Skeletal muscle tissue (tissue), 4 donors: ENCODE results near the gene FCHO1. TPM values are rescaled to one million over a fixed set of nuclear protein-coding genes. Genes with fewer than 3 reads are reported as not detected.
"Not testable (repeated sequence)": the region's sequence is repeated elsewhere in the genome, so short reads cannot be mapped to it uniquely, and the experiment has no call there.

ENCODE experiments used
- H3K27ac ChIP-seq: one replicate; pipeline ENCODE4 v1.7.0; 2013; ENCODE audit warnings: mild to moderate bottlenecking, low read depth, low read length, inconsistent platforms
- H3K27me3 ChIP-seq, 3 donors: one replicate each; pipeline ENCODE4 v1.7.0; 2013; ENCODE audit warnings: low read length in 3 of 3; ENCODE audit not compliant: control insufficient read depth in 3 of 3, insufficient read depth in 3 of 3
- H3K36me3 ChIP-seq, 3 donors: one replicate each; pipeline ENCODE4 v1.7.0; 2013; ENCODE audit warnings: low read length in 3 of 3; ENCODE audit not compliant: control insufficient read depth in 3 of 3, insufficient read depth in 3 of 3
- H3K4me1 ChIP-seq, 3 donors: one replicate each; pipeline ENCODE4 v1.7.0; 2013; ENCODE audit warnings: low read length in 3 of 3, mild to moderate bottlenecking in 3 of 3; ENCODE audit not compliant: control insufficient read depth in 3 of 3, insufficient read depth in 3 of 3
- H3K4me3 ChIP-seq, 3 donors: one replicate each; pipeline ENCODE4 v1.7.0; 2013; ENCODE audit warnings: low read length in 3 of 3
- H3K9ac ChIP-seq, 3 donors: one replicate each; pipeline ENCODE4 v1.7.0; 2013; ENCODE audit warnings: low read length in 3 of 3, mild to moderate bottlenecking in 3 of 3, moderate library complexity in 2 of 3, low read depth in 1 of 3
- H3K9me3 ChIP-seq, 3 donors: one replicate each; pipeline ENCODE4 v1.7.0; 2013; ENCODE audit warnings: low read length in 3 of 3; ENCODE audit not compliant: control insufficient read depth in 3 of 3
- total RNA-seq: library from RNA; depleted of rRNA; stranded (reverse); fragments of >200 nt; gene quantifications from one replicate; pipeline ENCODE4 v1.2.3, GENCODE V29; 2014
- donor health status: Osteomylitis.

Gene FCHO1
- total RNA-seq, 1 donor from 2014 or later: 1.0 TPM

GRCh38 chr19:17790059-17790780 is 38.9 kb downstream of the FCHO1 start:
- H3K9me3 ChIP-seq: no peaks in the 10 kb centered on the region
- no peak overlapping the region for H3K27ac ChIP-seq
- H3K9ac ChIP-seq: no peak overlapping the region
- peaks cover 17 to 24% (median 23%) of the 10 kb centered on the region in 3 donors for H3K27me3 ChIP-seq
- H3K4me1 ChIP-seq: no peaks in the 10 kb centered on the region
- peaks cover 0 to 2% (median 0%) of the 10 kb centered on the region in 3 donors for H3K36me3 ChIP-seq
- no peak overlapping the region for H3K4me3 ChIP-seq

DNA sequence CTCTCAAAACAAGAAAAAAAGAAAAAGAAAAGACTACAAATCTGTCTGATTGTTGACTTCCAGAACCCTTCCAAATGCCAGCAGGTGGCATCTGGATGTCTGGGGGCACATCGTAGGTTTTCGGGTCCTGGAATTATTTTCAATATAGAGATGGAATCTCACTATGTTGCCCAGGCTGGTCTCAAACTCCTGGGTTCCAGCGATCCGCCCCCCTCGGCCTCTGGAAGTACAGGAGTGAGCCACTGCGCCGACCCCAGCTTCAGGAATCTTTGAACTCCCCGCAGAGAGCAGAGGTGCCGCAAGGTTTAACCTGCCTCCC is 43.1 kb downstream of the FCHO1 start:
- Histone ChIP-seq H3K4me3 (no peak overlapping the region), H3K9me3 (no peaks in the 10 kb centered on the region), H3K27me3 (peaks cover 43 to 47% (median 45%) of the 10 kb centered on the region in 3 donors), H3K4me1 (no peaks in the 10 kb centered on the region), H3K27ac (no peak overlapping the region), H3K9ac (no peak overlapping the region), H3K36me3 (no peaks in the 10 kb centered on the region)

GRCh38 chr19:17794731-17795494 is 43.6 kb downstream of the FCHO1 start, which contains the start of gene B3GNT3:
B3GNT3 (plus strand) TSS chr19:17795138; CDS start chr19:17807808, 12,670 bp downstream.
- Histone ChIP-seq H3K27me3 (peaks cover 43 to 50% (median 47%) of the 10 kb centered on the region in 3 donors), H3K4me3 (no peak within 1 kb of the TSS)

DNA sequence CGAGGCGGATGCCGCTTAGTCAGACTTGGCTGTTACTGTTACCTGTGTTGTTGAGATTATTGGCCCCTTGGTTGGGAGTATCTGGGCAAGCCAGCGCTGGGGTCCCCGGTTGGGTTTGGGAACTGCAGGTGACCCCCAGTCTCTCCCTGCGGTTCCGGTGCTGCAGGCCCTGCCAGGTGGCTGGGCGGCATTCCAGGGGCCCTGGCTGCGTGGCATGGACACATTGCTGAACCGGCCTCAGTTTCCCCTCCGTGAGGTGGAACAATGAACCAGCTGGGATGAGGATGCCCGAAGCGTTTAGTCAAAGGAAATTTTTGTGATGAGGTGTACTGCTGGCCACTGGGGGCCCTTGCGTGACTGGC is 44.2 kb downstream of the FCHO1 start:
- H3K4me3 ChIP-seq: no peak overlapping the region
- peaks cover 43 to 50% (median 47%) of the 10 kb centered on the region in 3 donors for H3K27me3 ChIP-seq
- H3K27ac ChIP-seq: no peak overlapping the region
- no peaks in the 10 kb centered on the region for H3K36me3 ChIP-seq
- no peaks in the 10 kb centered on the region for H3K4me1 ChIP-seq
- H3K9ac ChIP-seq: no peak overlapping the region
- no peaks in the 10 kb centered on the region for H3K9me3 ChIP-seq

More at GRCh38 chr19:17794731-17795494, 43.6 kb downstream of the FCHO1 start, which contains the start of gene B3GNT3:
- no peaks in the 10 kb centered on the region for H3K36me3 ChIP-seq
- H3K9ac ChIP-seq: no peak within 1 kb of the TSS
- H3K9me3 ChIP-seq: no peaks in the 10 kb centered on the region
- H3K4me1 ChIP-seq: no peaks in the 10 kb centered on the region
- H3K27ac ChIP-seq: no peak within 1 kb of the TSS

GRCh38 chr19:17796013-17796837 is 44.9 kb downstream of the FCHO1 start:
- Histone ChIP-seq H3K4me3 (no peak overlapping the region), H3K27ac (no peak overlapping the region), H3K27me3 (peaks cover 42 to 50% (median 47%) of the 10 kb centered on the region in 3 donors)

GRCh38 chr19:17796838-17797423 is 45.7 kb downstream of the FCHO1 start:
- H3K4me1 ChIP-seq: no peaks in the 10 kb centered on the region
- H3K4me3 ChIP-seq: no peak overlapping the region
- no peaks in the 10 kb centered on the region for H3K9me3 ChIP-seq
- no peak overlapping the region for H3K27ac ChIP-seq
- H3K9ac ChIP-seq: no peak overlapping the region
- peaks cover 38 to 50% (median 48%) of the 10 kb centered on the region in 3 donors for H3K27me3 ChIP-seq
- H3K36me3 ChIP-seq: no peaks in the 10 kb centered on the region

More at GRCh38 chr19:17796013-17796837, 44.9 kb downstream of the FCHO1 start:
- Histone ChIP-seq H3K36me3 (no peaks in the 10 kb centered on the region), H3K9me3 (no peaks in the 10 kb centered on the region), H3K4me1 (no peaks in the 10 kb centered on the region), H3K9ac (no peak overlapping the region)

- Histone ChIP-seq H3K4me1 (no peaks in the 10 kb centered on the region), H3K27me3 (peaks cover 38 to 53% (median 52%) of the 10 kb centered on the region in 3 donors), H3K9ac (no peak overlapping the region), H3K36me3 (no peaks in the 10 kb centered on the region), H3K9me3 (no peaks in the 10 kb centered on the region), H3K4me3 (no peak overlapping the region), H3K27ac (no peak overlapping the region)
Measured at GRCh38 chr19:17797424-17798201, 46.3 kb downstream of the FCHO1 start.

DNA sequence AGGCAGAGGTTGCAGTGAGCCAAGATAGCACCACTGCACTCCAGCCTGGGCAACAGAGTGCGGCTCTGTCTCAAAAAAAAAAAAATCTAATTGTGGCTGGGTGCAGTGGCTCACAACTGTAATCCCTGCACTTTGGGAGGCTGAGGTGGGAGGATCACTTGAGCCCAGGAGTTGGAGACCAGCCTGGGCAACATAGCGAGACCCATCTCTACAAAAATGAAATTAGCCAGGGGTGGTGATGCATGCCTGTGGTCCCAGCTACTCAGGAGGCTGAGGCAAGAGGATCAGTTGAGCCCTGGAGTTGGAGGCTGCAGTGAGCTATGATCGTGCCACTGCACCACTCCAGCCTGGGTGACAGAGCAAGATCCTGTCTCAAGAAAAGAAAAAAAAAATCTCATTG is 47.3 kb downstream of the FCHO1 start:
- H3K4me1 ChIP-seq, H3K36me3 ChIP-seq, H3K4me3 ChIP-seq, H3K9ac ChIP-seq, H3K9me3 ChIP-seq, H3K27ac ChIP-seq: not testable (repeated sequence)
- peaks cover 38 to 53% (median 48%) of the 10 kb centered on the region in 3 donors for H3K27me3 ChIP-seq
